SJSA1 (cell line): ENCODE results near the gene PTGIS. TPM values are rescaled to one million over a fixed set of nuclear protein-coding genes. Genes with fewer than 3 reads are reported as not detected.

ENCODE experiments used
- DNase-seq, 2 experiments: peaks; one replicate each; pipeline ENCODE4 v3.0.0-alpha.2; 2015 to 2020; ENCODE audit warnings: low spot score in 2 of 2, low read depth in 1 of 2
- H3K27ac ChIP-seq: fragments of 250-450 bp; sonication (Bioruptor Pico); 2 replicates; pipeline ENCODE4 v1.5.1; 2020; ENCODE audit warnings: mild to moderate bottlenecking, moderate library complexity
- H3K27me3 ChIP-seq: fragments of 250-450 bp; sonication (Bioruptor Pico); replicated peaks from 2 replicates; pipeline ENCODE4 v1.5.1; 2020; ENCODE audit warnings: mild to moderate bottlenecking, moderate library complexity
- H3K36me3 ChIP-seq: fragments of 250-450 bp; sonication (Bioruptor Pico); 2 replicates; pipeline ENCODE4 v1.5.1; 2020; ENCODE audit warnings: mild to moderate bottlenecking
- H3K4me1 ChIP-seq: fragments of 250-450 bp; sonication (Bioruptor Pico); replicated peaks from 2 replicates; pipeline ENCODE4 v1.6.1; 2021; ENCODE audit warnings: mild to moderate bottlenecking
- H3K4me3 ChIP-seq: fragments of 250-450 bp; sonication (Bioruptor Pico); 2 replicates; pipeline ENCODE4 v1.5.1; 2020; ENCODE audit warnings: mild to moderate bottlenecking
- H3K9me3 ChIP-seq: fragments of 250-450 bp; sonication (Bioruptor Pico); replicated peaks from 2 replicates; pipeline ENCODE4 v1.5.1; 2020; ENCODE audit warnings: mild to moderate bottlenecking
- total RNA-seq: library from RNA; depleted of rRNA; stranded (reverse); fragments of >200 nt; shearing (Covaris generic); gene quantifications from 2 replicates; pipeline ENCODE4 v1.2.3, GENCODE V29; 2014

Gene PTGIS
- total RNA-seq, 1 experiment from 2014 or later = not detected

- Histone ChIP-seq H3K27ac (no peak overlapping the region), H3K36me3 (no peaks in the 10 kb centered on the region), H3K27me3 (no peaks in the 10 kb centered on the region), H3K9me3 (peaks cover 3% of the 10 kb centered on the region; the same call in 1 of the 2 replicates), H3K4me1 (no peaks in the 10 kb centered on the region), H3K4me3 (no peak overlapping the region)
- no peak for DNase-seq
Measured at GRCh38 chr20:49544535-49544934, 23.4 kb downstream of the PTGIS start.

DNA sequence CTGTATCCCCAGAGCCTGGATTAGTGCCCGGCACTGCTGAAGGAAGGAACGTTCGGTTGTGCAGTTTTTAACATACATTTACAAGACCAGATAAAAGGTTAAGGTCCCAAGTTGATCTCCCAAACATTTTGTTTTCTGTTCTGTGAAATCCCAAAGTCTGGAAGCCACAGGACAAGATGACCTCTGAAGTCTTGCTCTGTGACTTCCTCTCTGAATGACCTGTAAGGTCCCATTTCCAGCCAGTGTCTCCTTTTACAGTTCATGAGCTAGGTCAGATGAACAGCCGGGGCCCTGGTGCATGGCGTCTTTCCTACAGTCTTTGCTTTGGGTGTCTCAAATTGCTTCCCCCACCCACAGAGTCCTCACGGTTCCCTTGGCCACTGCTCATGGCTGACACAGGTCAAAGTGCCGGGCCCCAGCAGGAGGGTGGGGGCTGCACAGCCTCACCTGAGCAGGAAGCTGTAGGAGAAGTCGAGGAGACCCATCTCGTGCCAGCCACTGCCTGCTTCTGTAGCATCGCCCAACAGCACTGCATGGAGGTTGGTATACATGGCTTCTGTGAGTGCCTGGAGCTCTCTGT is 24.0 kb downstream of the PTGIS start:
- H3K4me1 ChIP-seq = no peaks in the 10 kb centered on the region
- peaks cover 3% of the 10 kb centered on the region; the same call in 1 of the 2 replicates for H3K9me3 ChIP-seq
- H3K4me3 ChIP-seq = no peak overlapping the region
- H3K27me3 ChIP-seq = no peaks in the 10 kb centered on the region
- peak in 1 of 2 experiments; percentile 33 for DNase-seq
- H3K27ac ChIP-seq = no peak overlapping the region
- H3K36me3 ChIP-seq = no peaks in the 10 kb centered on the region

DNA sequence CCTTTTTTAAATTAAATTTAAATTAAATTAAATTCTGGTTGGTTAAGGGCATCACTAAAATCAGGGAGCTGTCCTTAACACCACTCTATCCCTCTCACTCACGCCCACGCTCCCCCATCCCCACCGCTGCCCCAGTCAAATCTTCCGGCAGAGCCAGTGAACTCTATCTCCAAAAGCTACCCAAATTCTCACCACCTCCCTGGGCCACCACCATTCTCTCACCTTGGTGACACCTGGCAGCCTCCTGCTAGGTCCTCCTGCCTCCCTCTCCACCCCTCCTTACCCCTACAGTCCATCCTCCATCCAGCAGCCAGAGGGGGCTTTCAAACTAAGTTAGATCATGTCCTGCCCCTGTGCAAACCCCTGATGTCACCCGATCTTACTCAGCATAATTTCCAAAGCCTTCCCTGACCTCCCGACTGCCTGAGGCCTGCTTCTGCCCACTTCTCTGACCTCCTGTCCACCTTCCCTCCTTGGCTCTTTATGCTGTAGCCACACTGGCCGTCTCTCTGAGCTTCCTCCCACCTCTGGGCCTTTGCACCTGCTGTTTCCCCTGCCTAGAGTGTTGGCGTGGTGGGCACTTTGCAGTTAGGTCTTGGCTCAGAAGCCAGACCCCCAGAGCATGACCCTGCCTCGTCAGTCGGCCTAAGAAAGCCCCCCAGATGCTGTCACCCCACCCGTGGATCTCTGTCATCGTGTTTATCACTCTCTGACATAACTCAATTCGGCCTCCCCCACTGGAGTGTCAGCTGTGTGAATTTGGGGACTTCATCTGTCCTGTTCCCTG is 24.7 kb downstream of the PTGIS start:
- Histone ChIP-seq H3K4me1 (no peaks in the 10 kb centered on the region), H3K27me3 (no peaks in the 10 kb centered on the region), H3K9me3 (peaks cover 3% of the 10 kb centered on the region; the same call in 1 of the 2 replicates), H3K4me3 (no peak overlapping the region), H3K27ac (no peak overlapping the region), H3K36me3 (no peaks in the 10 kb centered on the region)
- peak in 1 of 2 experiments; percentile 31 for DNase-seq

DNA sequence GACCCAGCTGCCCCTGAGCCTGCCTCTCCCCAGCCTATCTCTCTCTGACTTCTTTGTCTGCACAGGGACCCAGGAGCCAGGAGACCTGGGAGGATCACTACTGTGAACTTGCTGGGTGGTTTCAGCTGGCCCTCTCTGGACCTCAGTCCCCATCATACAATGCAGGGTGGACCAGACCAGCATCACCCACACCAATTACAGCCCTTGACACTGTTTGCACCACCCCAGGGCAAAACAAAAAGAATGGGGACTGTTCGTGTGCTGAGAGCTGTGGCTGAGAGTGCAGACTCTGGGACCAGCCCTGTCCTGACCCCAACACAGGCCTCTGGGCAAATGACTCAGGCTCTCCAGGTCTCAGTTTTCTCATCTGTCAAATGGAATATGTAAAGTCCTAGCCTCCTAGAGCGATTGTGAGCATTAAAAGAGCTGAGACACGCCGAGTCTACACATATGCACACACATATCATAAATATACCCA is 25.4 kb downstream of the PTGIS start:
- Histone ChIP-seq H3K27me3 (no peaks in the 10 kb centered on the region), H3K27ac (no peak overlapping the region), H3K9me3 (peaks cover 3% of the 10 kb centered on the region; the same call in 1 of the 2 replicates), H3K36me3 (no peaks in the 10 kb centered on the region), H3K4me3 (no peak overlapping the region), H3K4me1 (no peaks in the 10 kb centered on the region)
- DNase-seq = peak in 1 of 2 experiments; percentile 27

DNA sequence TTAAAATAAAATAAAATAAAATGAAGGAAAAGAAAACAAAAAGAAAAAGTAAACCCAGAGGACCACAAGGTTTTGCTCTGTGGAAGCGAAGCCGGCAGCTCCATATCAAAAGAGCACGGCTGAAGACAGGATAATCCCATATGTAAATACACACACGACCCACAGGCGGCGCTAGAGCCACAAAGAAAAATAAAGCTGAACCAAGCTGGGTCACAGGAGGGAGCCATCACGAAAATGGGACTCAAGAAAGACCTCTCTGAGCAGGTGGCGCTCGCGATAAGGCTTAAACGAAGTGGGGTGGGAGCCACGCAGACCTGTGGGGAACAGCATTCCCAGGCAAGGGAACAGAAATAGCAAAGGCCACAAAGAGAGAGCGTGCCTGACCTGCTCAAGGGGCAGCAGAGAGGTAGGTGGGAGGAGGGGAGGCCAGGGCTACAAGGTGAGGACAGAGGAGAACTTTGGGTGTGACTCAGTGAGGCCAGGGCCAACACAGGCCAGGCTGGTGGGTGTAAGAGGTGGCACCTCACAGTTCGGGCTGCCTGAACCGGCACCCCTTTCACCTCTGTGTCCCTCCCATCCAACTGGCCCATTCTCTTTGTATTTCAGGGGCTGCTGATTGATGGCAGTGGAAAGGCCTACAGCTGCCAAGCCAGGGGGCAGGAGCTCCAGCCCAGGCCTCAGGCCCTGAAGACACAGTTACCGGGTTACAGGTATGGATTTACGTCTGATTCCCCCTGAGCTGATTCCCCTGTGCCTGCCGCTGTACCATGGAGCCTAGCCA is 26.0 kb downstream of the PTGIS start:
- DNase-seq = peak; percentile 52 to 58
- Histone ChIP-seq H3K36me3 (no peaks in the 10 kb centered on the region), H3K27me3 (no peaks in the 10 kb centered on the region), H3K9me3 (peaks cover 3% of the 10 kb centered on the region; the same call in 1 of the 2 replicates), H3K4me1 (no peaks in the 10 kb centered on the region), H3K4me3 (no peak overlapping the region), H3K27ac (no peak overlapping the region)

DNA sequence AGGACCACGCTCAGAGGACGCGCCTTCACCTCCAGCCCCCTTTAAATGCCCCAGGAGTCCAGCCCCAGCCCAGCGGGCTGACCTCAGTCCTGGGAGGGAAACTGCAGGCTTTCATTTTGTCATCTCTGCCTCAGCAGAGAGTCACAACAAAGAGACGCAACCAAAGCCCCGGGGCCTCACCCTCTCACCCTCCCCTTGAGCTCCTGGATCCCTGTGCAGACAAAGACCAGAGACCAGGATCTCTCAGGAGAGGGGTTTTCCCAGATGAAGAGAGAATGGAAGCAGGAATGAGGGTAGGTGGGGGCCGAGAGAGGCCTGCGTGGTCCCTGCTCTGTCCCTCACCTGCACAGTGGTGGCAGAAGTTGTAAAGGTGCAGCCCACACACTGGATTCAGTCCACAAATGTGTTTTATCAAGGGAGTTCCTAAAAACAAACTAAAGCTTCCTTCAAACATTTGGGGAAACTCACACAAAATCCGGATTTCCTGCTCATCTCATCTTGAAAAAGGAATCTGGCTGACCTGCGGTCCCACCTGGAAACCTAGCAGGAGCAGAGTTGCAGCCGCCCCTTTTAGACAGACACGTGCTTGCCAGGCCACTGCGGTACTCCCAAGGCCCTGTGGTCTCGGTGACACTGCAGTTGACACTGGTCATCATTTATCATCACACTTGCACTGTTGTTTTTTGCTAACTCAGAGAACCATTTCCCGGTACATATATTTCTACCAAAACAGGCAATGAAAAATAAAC is 27.1 kb downstream of the PTGIS start:
- Histone ChIP-seq H3K27ac (no peak overlapping the region), H3K9me3 (peaks cover 3% of the 10 kb centered on the region; the same call in 1 of the 2 replicates), H3K36me3 (no peaks in the 10 kb centered on the region), H3K4me3 (no peak overlapping the region), H3K4me1 (no peaks in the 10 kb centered on the region), H3K27me3 (no peaks in the 10 kb centered on the region)
- peak in 1 of 2 experiments; percentile 29 for DNase-seq

DNA sequence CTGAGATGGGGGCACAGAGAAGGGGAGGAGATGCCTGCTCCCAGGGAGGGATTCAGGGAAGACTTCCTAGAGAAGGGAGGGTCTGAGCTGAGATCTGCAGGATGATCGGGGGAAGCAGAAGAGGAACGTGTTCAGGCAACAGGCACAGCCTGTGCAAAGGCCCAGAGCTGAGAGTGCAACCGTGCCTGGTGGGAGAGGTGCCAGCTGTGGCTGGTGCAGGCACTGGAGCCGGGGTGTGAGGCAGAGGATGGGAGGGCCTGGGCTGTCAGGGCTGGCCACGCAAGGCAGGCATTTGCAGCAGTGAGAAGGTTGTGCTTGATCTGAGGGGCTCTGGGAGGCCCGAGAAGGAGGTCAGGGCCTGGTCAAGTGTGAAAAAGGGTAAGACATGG is 27.7 kb downstream of the PTGIS start:
- Histone ChIP-seq H3K36me3 (no peaks in the 10 kb centered on the region), H3K4me1 (no peaks in the 10 kb centered on the region), H3K27me3 (no peaks in the 10 kb centered on the region), H3K27ac (no peak overlapping the region), H3K9me3 (no peaks in the 10 kb centered on the region; the same call in 1 of the 2 replicates), H3K4me3 (no peak overlapping the region)
- DNase-seq = no peak

- Histone ChIP-seq H3K4me1 (no peaks in the 10 kb centered on the region), H3K27me3 (no peaks in the 10 kb centered on the region), H3K9me3 (no peaks in the 10 kb centered on the region), H3K4me3 (no peak overlapping the region), H3K36me3 (no peaks in the 10 kb centered on the region), H3K27ac (no peak overlapping the region)
- DNase-seq = no peak
Measured at GRCh38 chr20:49539481-49540231, 28.3 kb downstream of the PTGIS start.

- Histone ChIP-seq H3K36me3 (no peaks in the 10 kb centered on the region), H3K9me3 (no peaks in the 10 kb centered on the region), H3K4me3 (no peak overlapping the region), H3K4me1 (no peaks in the 10 kb centered on the region), H3K27ac (no peak overlapping the region), H3K27me3 (no peaks in the 10 kb centered on the region)
- DNase-seq = no peak
Measured at GRCh38 chr20:49538950-49539349, 29.0 kb downstream of the PTGIS start.

DNA sequence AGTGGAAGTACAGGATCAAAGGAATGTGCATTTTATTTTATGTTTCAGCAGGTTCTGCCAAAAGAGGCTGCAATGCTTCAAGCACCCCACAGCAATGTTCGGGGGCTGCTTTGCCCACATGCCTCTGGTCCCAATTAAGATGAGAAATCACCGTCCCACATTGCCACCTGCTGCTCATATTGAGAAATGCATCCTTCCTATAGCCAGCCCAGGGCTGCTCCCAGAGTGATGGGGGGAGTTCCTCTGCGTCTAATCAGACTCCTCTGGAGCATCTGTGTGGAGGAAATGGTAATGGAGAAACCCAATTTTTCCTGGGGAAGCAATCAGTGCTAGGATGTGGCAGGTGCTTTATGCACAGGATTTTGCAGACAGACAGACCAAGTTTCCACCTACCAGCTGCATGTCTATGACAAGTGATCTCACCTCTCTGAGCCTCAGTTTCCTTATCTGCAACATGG is 33.7 kb downstream of the PTGIS start:
- Histone ChIP-seq H3K36me3 (no peaks in the 10 kb centered on the region), H3K9me3 (no peaks in the 10 kb centered on the region), H3K27ac (no peak overlapping the region), H3K4me1 (no peaks in the 10 kb centered on the region), H3K4me3 (no peak overlapping the region), H3K27me3 (0 out of 2 replicates have a peak, but pooled peaks cover 3% of the 10 kb centered on the region)
- DNase-seq = peak; percentile 54 to 67

GRCh38 chr20:49532285-49532946 is 35.5 kb downstream of the PTGIS start:
- H3K36me3 ChIP-seq = no peaks in the 10 kb centered on the region
- DNase-seq = no peak
- no peak overlapping the region for H3K4me3 ChIP-seq
- H3K9me3 ChIP-seq = no peaks in the 10 kb centered on the region
- no peaks in the 10 kb centered on the region for H3K4me1 ChIP-seq
- H3K27me3 ChIP-seq = 0 out of 2 replicates have a peak, but pooled peaks cover 3% of the 10 kb centered on the region
- no peak overlapping the region for H3K27ac ChIP-seq

DNA sequence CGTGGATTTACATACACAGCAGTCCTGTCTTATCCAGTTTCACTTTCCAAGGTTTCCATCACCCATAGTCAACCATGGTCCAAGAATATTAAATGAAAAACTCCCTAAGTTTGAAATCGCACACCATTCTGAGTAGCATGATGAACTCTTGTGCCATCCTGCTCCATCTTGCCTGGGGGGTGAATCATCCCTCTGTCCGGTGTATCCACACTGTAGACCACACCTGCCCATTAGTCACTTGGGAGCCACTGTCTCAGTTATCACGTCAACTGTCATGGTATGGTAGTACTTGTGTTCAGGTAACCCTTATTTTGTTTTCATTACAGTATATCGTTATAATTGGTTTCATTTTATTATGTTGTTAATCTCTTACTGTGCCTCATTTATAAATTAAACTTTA is 38.5 kb downstream of the PTGIS start:
- H3K27ac ChIP-seq = no peak overlapping the region
- H3K4me1 ChIP-seq = no peaks in the 10 kb centered on the region
- H3K9me3 ChIP-seq = no peaks in the 10 kb centered on the region
- DNase-seq = no peak
- 0 out of 2 replicates have a peak, but pooled peaks cover 3% of the 10 kb centered on the region for H3K27me3 ChIP-seq
- no peaks in the 10 kb centered on the region for H3K36me3 ChIP-seq
- no peak overlapping the region for H3K4me3 ChIP-seq
